ENCODE data around the gene TMEM254.

- TF ChIP-seq CTCF (IDR thresholded peaks at IDR 0.05; ENCODE audit: low read depth, low read length, poor library complexity, severe bottlenecking) (no peak), EZH2phosphoT487 (IDR thresholded peaks at IDR 0.05; ENCODE audit: borderline replicate concordance, low read length) (no peak)
These were observed 21.7 kb downstream of the TMEM254 start for GRCh38 chr10:80100116-80100515.
